HepG2 (cell line): ENCODE results near the gene TRIO. TPM values are rescaled to one million over a fixed set of nuclear protein-coding genes. Genes with fewer than 3 reads are reported as not detected.

Experiments used
- ATAC-seq: fragments of 200-7000 bp; cut with Tn5 transposase; 3 replicates; pipeline ENCODE4 v1.9.1; 2020; ENCODE audit warnings: mild to moderate bottlenecking, moderate library complexity
- BruUV-seq: library from RNA; stranded (reverse); fragments of 400-500 nt; replicated peaks from 2 replicates; lab custom pipeline; 2021; lab: Mats Ljungman, UMichigan
- CTCF ChIA-PET: fragments of 300-600 bp; formaldehyde crosslinking; extraction: SDS; loops from one replicate; lab custom pipeline; 2021; ENCODE audit warnings: low total read pairs, inconsistent platforms, low intra/inter-chr PET ratio; lab: Yijun Ruan, JAX
- POLR2A ChIA-PET: fragments of 350-600 bp; sonication (Branson Sonifier 250); formaldehyde crosslinking; loops from one replicate; lab custom pipeline; 2020; ENCODE audit warnings: antibody characterized with exemption, inconsistent platforms; lab: Yijun Ruan, JAX
- DNase-seq: peaks from one replicate; pipeline ENCODE4 v3.0.0-alpha.2; 2015; ENCODE audit warnings: low spot score
- FAIRE-seq: peaks from 3 replicates; lab custom pipeline; 2011; peaks lifted over from hg19 to GRCh38; lab: Jason Lieb, UNC
- H2AFZ ChIP-seq: one replicate; pipeline ENCODE4 v1.6.1; 2011; ENCODE audit warnings: low read length, inconsistent platforms
- H3K27ac ChIP-seq: fragments of 300-600 bp; 3 replicates; pipeline ENCODE4 v1.8.0; 2011; ENCODE audit warnings: mixed run types, mild to moderate bottlenecking, mixed read lengths, low read length, inconsistent platforms; ENCODE audit not compliant: insufficient read depth; ENCODE audit errors: extremely low read length
- H3K27me3 ChIP-seq, 2 experiments: fragments of 200-600 bp in 1 of 2; 2 replicates in 1 of 2; 3 replicates in 1 of 2; pipeline versions ENCODE4 v1.6.0 to v1.8.0; 2011; ENCODE audit warnings: low read length in 2 of 2, mild to moderate bottlenecking in 2 of 2, moderate library complexity in 2 of 2, inconsistent platforms in 1 of 2; ENCODE audit not compliant: insufficient read depth in 2 of 2, control insufficient read depth in 1 of 2
- H3K36me3 ChIP-seq, 2 experiments: fragments of 200-600 bp in 1 of 2; replicated peaks in 1 of 2; 2 replicates in 1 of 2; 3 replicates in 1 of 2; pipeline versions ENCODE4 v1.5.1 to v1.8.0; 2011; ENCODE audit warnings: low read length in 2 of 2, inconsistent platforms in 1 of 2; ENCODE audit not compliant: insufficient read depth in 2 of 2, control insufficient read depth in 1 of 2
- H3K4me1 ChIP-seq: 2 replicates; pipeline ENCODE4 v1.5.1; 2012; ENCODE audit warnings: low read length, inconsistent platforms; ENCODE audit not compliant: insufficient read depth
- H3K4me2 ChIP-seq: 2 replicates; pipeline ENCODE4 v1.6.0; 2011; ENCODE audit warnings: low read depth, low read length, inconsistent platforms
- H3K4me3 ChIP-seq, 3 experiments: fragments of 200-600 bp in 1 of 3; sonication (generic), shearing (Covaris generic) in 1 of 3; replicated peaks in 1 of 3; 2 replicates each; pipeline ENCODE4 v1.5.1; 2011 to 2016; ENCODE audit warnings: low read length in 3 of 3, inconsistent platforms in 2 of 3, low read depth in 2 of 3, mild to moderate bottlenecking in 2 of 3, control low read depth in 1 of 3, mixed read lengths in 1 of 3; ENCODE audit not compliant: insufficient read depth in 1 of 3
- H3K79me2 ChIP-seq: one replicate; pipeline ENCODE4 v1.6.1; 2011; ENCODE audit warnings: low read length, inconsistent platforms; ENCODE audit not compliant: insufficient read depth
- H3K9ac ChIP-seq: 2 replicates; pipeline ENCODE4 v1.6.0; 2011; ENCODE audit warnings: mild to moderate bottlenecking, low read depth, low read length, inconsistent platforms; ENCODE audit not compliant: insufficient read depth
- H3K9me3 ChIP-seq: 2 replicates; pipeline ENCODE4 v1.5.1; 2012; ENCODE audit warnings: mild to moderate bottlenecking, low read length
- H4K20me1 ChIP-seq: 2 replicates; pipeline ENCODE4 v1.6.0; 2011; ENCODE audit warnings: inconsistent platforms, mild to moderate bottlenecking, low read length, moderate library complexity; ENCODE audit not compliant: insufficient read depth
- ARNTL ChIP-seq: sonication (generic); formaldehyde crosslinking; IDR thresholded peaks from 2 replicates; pipeline ENCODE4 v1.4.0; 2020; ENCODE audit warnings: mild to moderate bottlenecking, missing genetic modification reagents
- MED13 ChIP-seq: sonication (generic); formaldehyde crosslinking; IDR thresholded peaks from 2 replicates; pipeline ENCODE4 v1.5.0; 2020; ENCODE audit warnings: missing genetic modification reagents
- PRPF4 ChIP-seq: fragments of 200-400 bp; formaldehyde crosslinking; IDR thresholded peaks from 2 replicates; pipeline ENCODE4 v1.6.1; 2016; ENCODE audit warnings: low read length, low read depth; ENCODE audit not compliant: poor library complexity, severe bottlenecking
- TBX2 ChIP-seq: sonication (generic); formaldehyde crosslinking; IDR thresholded peaks from 2 replicates; pipeline ENCODE4 v1.5.0; 2020; ENCODE audit warnings: missing genetic modification reagents, mild to moderate bottlenecking, borderline replicate concordance
- ZC3H4 ChIP-seq: sonication (generic); formaldehyde crosslinking; IDR thresholded peaks from 2 replicates; pipeline ENCODE4 v1.4.0; 2020; ENCODE audit warnings: missing genetic modification reagents, borderline replicate concordance
- ZNF121 ChIP-seq: sonication (generic); formaldehyde crosslinking; IDR thresholded peaks from 2 replicates; pipeline ENCODE4 v1.5.0; 2020; ENCODE audit warnings: mild to moderate bottlenecking, missing genetic modification reagents
- ZNF572 ChIP-seq: sonication (generic); formaldehyde crosslinking; IDR thresholded peaks from 2 replicates; pipeline ENCODE4 v1.5.1; 2020; ENCODE audit warnings: mild to moderate bottlenecking, missing genetic modification reagents
- WGBS: methylation state at CpG from one replicate; pipeline ENCODE4 v1.1.6; 2017; ENCODE audit warnings: low lambda C conversion rate; 5-methylcytosine and 5-hydroxymethylcytosine counted together
- in situ Hi-C: cut with HindIII; loops from 2 replicates; pipeline ENCODE4 v1.10.0; 2017; ENCODE audit warnings: low pct_unique_long_range_greater_than_20kb; ENCODE audit not compliant: extremely low pct_ligation_motif_present
- intact Hi-C: fragments of 100-400 bp; cut with micrococcal nuclease; formaldehyde crosslinking; loops from one replicate; pipeline ENCODE4 v1.10.0; 2022; ENCODE audit not compliant: unreplicated experiment
- polyA plus RNA-seq, 8 experiments: library from polyadenylated mRNA; depleted of rRNA in 3 of 8; stranded (reverse) in 7 of 8; unstranded in 1 of 8; fragments of >200 nt; fragmentation: Illumina TruSeq in 4 of 8; extraction: Trizol in 4 of 8; gene quantifications; 2 replicates each; pipeline versions ENCODE4 v1.2.1 to v1.2.3, GENCODE V29; 2011 to 2016; ENCODE audit warnings: low read depth in 4 of 8, missing spikeins in 1 of 8, mixed read lengths in 1 of 8; ENCODE audit not compliant: insufficient read depth in 1 of 8
- total RNA-seq, 5 experiments: library from RNA; depleted of rRNA; stranded (reverse); fragments of >200 nt; fragmentation: Illumina TruSeq; extraction: Trizol; gene quantifications; 2 replicates each; pipeline ENCODE4 v1.2.3, GENCODE V29; 2016; ENCODE audit warnings: low read depth in 1 of 5
- TF ChIP-seq, protein P1 (sequence below): fragments of 450-650 bp; IDR thresholded peaks from 2 replicates; pipeline ENCODE4 v1.6.1; 2017
- TF ChIP-seq, protein P2 (sequence below), 2 experiments: sonication (generic) in 1 of 2; formaldehyde crosslinking in 1 of 2; IDR thresholded peaks; 2 replicates each; pipeline versions ENCODE4 v1.4.0 to v1.6.1; 2016 to 2020; ENCODE audit warnings: borderline replicate concordance in 1 of 2, low read depth in 1 of 2, mild to moderate bottlenecking in 1 of 2, missing genetic modification reagents in 1 of 2

TRIO gene
- total and polyA plus RNA-seq, 2 of the 13 experiments (the other 11 are each of a cell fraction or from before 2014, with no cell fraction given) = 45.2 to 45.9 TPM

DNA sequence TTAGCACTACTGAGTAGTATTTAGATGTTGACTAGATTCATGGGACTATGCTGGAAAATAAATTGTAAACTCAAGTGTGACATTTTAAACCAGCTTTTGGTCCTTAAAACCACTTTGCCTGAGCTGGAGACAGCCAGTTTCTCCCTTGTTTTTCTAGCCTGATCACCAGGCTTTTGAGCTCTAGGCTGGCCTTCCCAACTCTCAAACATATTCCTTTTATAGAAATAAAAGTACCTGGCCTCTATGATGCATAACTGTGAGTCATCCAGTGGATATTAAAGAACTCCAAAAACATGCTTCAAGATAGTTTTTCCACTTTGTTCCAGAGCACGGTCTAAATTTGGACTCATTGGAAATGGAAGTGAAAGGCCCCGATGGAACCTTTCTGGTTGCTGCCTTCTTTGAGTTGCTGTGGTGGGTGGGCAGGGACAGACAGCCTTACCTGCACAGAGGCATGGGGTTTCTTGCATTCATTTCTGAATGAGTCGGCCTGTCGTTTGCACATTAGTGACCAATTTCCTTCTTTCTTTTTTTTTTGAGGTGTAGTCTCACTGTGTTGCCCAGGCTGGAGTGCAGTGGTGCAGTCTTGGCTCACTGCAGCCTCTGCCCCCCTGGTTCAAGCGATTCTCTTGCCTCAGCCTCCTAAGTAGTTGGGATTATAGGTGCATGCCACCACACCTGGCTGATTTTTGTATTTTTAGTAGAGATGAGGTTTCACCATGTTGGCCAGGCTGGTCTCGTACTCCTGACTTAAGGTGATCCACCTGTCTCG lies 43.1 kb downstream of the TRIO start:
- DNase-seq (no peak), ATAC-seq (no peak), FAIRE-seq (no peak)
- H3K36me3 ChIP-seq = no peaks in the 10 kb centered on the region
- ChIA-PET CTCF (no interaction called here), POLR2A (no interaction called here)
- H3K27ac ChIP-seq = no peak overlapping the region
- TF ChIP-seq ZNF121 (peak; percentile 54; the same call in 1 of the 2 replicates), MED13 (CRISPR knock-in tag) (no peak)
- peaks cover 37% of the 10 kb centered on the region for H4K20me1 ChIP-seq
- H3K4me1 ChIP-seq = peaks cover 62% of the 10 kb centered on the region
- no TSS peak for BruUV-seq
- no peaks in the 10 kb centered on the region for H3K9me3 ChIP-seq
- peaks cover 100% of the 10 kb centered on the region for H3K79me2 ChIP-seq
- 94% methylated on average over 7 of the region's 7 CpGs for WGBS
- H3K27me3 ChIP-seq = no peaks in the 10 kb centered on the region
- in situ Hi-C loops (no loop called here), intact Hi-C loops (no loop called here)
- no peak overlapping the region for H3K9ac ChIP-seq
- no peak overlapping the region for H2AFZ ChIP-seq
- no peak overlapping the region for H3K4me3 ChIP-seq
- no peak overlapping the region for H3K4me2 ChIP-seq

DNA sequence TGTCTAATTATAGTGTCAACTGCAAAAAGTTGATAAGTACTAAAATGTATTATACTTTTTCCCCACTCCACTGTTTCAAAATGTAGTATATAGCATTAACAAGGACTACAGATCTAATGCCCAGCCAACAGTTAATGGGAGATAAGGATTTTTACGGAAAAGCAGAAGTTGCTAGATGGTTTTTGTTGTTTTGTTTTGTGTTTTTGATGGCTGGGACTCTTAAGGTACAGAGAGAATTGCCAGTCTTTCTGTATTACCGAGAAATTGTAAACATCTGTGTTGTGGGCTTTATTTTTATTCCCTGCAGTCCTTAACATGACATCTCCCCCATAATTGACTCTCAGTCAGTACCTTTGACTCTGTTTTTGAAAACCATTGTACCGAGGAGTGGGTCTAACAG lies 44.0 kb downstream of the TRIO start:
- H3K9me3 ChIP-seq = no peaks in the 10 kb centered on the region
- peaks cover 28% of the 10 kb centered on the region for H4K20me1 ChIP-seq
- ChIA-PET CTCF (no interaction called here), POLR2A (no interaction called here)
- TF ChIP-seq TBX2 (CRISPR knock-in tag) = no peak
- TF ChIP-seq, protein P1, sequence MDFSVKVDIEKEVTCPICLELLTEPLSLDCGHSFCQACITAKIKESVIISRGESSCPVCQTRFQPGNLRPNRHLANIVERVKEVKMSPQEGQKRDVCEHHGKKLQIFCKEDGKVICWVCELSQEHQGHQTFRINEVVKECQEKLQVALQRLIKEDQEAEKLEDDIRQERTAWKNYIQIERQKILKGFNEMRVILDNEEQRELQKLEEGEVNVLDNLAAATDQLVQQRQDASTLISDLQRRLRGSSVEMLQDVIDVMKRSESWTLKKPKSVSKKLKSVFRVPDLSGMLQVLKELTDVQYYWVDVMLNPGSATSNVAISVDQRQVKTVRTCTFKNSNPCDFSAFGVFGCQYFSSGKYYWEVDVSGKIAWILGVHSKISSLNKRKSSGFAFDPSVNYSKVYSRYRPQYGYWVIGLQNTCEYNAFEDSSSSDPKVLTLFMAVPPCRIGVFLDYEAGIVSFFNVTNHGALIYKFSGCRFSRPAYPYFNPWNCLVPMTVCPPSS = no peak
- TF ChIP-seq, protein P2, sequence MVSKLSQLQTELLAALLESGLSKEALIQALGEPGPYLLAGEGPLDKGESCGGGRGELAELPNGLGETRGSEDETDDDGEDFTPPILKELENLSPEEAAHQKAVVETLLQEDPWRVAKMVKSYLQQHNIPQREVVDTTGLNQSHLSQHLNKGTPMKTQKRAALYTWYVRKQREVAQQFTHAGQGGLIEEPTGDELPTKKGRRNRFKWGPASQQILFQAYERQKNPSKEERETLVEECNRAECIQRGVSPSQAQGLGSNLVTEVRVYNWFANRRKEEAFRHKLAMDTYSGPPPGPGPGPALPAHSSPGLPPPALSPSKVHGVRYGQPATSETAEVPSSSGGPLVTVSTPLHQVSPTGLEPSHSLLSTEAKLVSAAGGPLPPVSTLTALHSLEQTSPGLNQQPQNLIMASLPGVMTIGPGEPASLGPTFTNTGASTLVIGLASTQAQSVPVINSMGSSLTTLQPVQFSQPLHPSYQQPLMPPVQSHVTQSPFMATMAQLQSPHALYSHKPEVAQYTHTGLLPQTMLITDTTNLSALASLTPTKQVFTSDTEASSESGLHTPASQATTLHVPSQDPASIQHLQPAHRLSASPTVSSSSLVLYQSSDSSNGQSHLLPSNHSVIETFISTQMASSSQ (IDR thresholded peaks at IDR 0.05; ENCODE audit: low read depth) = no peak
- TF ChIP-seq, protein P2 (CRISPR knock-in tag; IDR thresholded peaks at IDR 0.05; ENCODE audit: borderline replicate concordance) = no peak
- TF ChIP-seq ARNTL (CRISPR knock-in tag) = no peak
- TF ChIP-seq ZNF572 (CRISPR knock-in tag) = no peak
- no peak for TF ChIP-seq ZC3H4 (CRISPR knock-in tag)
- TF ChIP-seq PRPF4 = no peak
- in situ Hi-C loops (no loop called here), intact Hi-C loops (no loop called here)
- DNase-seq (no peak), ATAC-seq (no peak), FAIRE-seq (no peak)
- no peaks in the 10 kb centered on the region for H3K36me3 ChIP-seq
- H3K9ac ChIP-seq = no peak overlapping the region
- peaks cover 99% of the 10 kb centered on the region for H3K79me2 ChIP-seq
- H3K27me3 ChIP-seq = no peaks in the 10 kb centered on the region
- H2AFZ ChIP-seq = no peak overlapping the region
- peaks cover 53% of the 10 kb centered on the region for H3K4me1 ChIP-seq
- H3K27ac ChIP-seq = no peak overlapping the region
- BruUV-seq = no TSS peak
- no peak overlapping the region for H3K4me3 ChIP-seq
- 96% methylated on average over 3 of the region's 3 CpGs for WGBS
- H3K4me2 ChIP-seq = no peak overlapping the region
